DOHH2 (cell line): ENCODE data around the gene SMIM22.

Experiments used
- CTCF ChIP-seq: fragments of 200-600 bp; sonication (generic); IDR thresholded peaks from one replicate; pipeline ENCODE4 v1.5.1; 2014; ENCODE audit warnings: antibody characterized with exemption, mild to moderate bottlenecking, low read depth, low read length; ENCODE audit not compliant: poor library complexity, severe bottlenecking
- EZH2phosphoT487 ChIP-seq: fragments of 200-600 bp; sonication (generic); IDR thresholded peaks from 2 replicates; pipeline ENCODE4 v1.6.1; 2017; ENCODE audit warnings: borderline replicate concordance, mild to moderate bottlenecking, antibody characterized with exemption, low read length, moderate library complexity, mixed read lengths

GRCh38 chr16:4783951-4784336, 11.2 kb upstream of the SMIM22 start:
- TF ChIP-seq CTCF = no peak
- no peak for TF ChIP-seq EZH2phosphoT487
